ENCODE data around the gene SPRR2A. TPM values are rescaled to one million over a fixed set of nuclear protein-coding genes. Genes with fewer than 3 reads are reported as not detected.

The SPRR2A gene
- total RNA-seq: 10 to 100 TPM in 2 of 4 donors, under 1 TPM in 1, not detected in 1; 0.67 to 59.3 (median 22.1) TPM

DNA sequence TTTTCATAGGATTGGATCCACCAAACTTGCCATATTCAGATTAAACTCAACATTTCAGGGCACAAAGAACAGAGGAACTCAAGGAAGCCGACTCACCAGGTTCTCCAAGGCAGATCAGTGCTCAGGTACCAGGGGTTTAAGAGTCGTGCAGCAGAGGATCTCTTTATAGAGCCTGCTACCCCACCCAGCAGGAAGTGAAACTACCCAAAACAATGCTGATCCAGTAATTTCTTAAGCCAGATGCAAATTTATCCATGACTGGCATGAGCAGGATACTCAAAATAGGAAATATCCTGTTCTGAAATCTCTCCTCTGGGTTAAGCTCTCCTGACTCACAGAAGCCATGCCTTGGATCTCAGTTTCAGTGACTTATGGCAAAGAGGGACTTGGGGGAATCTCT lies at the start of gene SPRR2A:
SPRR2A (minus strand) TSS at position 138 of the 400 bp plus-strand sequence. CDS start 777 bp downstream, outside the sequence.
- Histone ChIP-seq H3K27ac (no peak within 1 kb of the TSS), H3K4me1 (no peaks in the 10 kb centered on the region), H3K9me3 (no peaks in the 10 kb centered on the region), H3K27me3 (no peaks in the 10 kb centered on the region), H3K36me3 (no peaks in the 10 kb centered on the region), H3K4me3 (no peak within 1 kb of the TSS)
- TF ChIP-seq EP300 (IDR thresholded peaks at IDR 0.05) (no peak), POLR2A (IDR thresholded peaks at IDR 0.05) (no peak), POLR2AphosphoS5 (IDR thresholded peaks at IDR 0.05) (no peak)
- TF ChIP-seq, protein P1, sequence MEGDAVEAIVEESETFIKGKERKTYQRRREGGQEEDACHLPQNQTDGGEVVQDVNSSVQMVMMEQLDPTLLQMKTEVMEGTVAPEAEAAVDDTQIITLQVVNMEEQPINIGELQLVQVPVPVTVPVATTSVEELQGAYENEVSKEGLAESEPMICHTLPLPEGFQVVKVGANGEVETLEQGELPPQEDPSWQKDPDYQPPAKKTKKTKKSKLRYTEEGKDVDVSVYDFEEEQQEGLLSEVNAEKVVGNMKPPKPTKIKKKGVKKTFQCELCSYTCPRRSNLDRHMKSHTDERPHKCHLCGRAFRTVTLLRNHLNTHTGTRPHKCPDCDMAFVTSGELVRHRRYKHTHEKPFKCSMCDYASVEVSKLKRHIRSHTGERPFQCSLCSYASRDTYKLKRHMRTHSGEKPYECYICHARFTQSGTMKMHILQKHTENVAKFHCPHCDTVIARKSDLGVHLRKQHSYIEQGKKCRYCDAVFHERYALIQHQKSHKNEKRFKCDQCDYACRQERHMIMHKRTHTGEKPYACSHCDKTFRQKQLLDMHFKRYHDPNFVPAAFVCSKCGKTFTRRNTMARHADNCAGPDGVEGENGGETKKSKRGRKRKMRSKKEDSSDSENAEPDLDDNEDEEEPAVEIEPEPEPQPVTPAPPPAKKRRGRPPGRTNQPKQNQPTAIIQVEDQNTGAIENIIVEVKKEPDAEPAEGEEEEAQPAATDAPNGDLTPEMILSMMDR (IDR thresholded peaks at IDR 0.05): no peak
- WGBS, 2 donors (ENCODE audit: low coverage in 1 of 2): 72% methylated on average over 2 of the region's 2 CpGs; no CpG with 5 or more reads in 1 of the 2 donors
- ATAC-seq: no peak

DNA sequence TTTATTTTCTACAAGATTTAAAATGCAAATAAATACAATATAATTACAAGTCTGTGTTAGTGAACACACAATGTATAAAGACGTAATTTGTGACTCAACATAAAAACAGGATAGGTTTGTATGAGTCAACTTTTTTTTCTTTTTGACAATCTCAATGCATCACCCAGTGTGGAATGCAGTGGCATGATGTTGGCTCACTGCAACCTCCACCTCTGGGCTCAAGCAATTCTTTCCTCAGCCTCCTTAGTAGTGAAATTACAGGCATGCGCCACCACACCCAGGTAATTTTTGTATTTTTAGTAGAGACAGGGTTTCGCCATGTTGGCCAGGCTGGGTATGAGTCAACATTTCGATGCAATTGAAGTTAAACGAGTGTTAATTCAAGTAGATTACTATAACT lies 42.9 kb upstream of the SPRR2A start:
- WGBS, 2 donors (ENCODE audit: low coverage in 1 of 2): 94 to 96% methylated on average over 3 to 5 of the region's 5 CpGs
- no peak for TF ChIP-seq POLR2A (IDR thresholded peaks at IDR 0.05)
- no peak for TF ChIP-seq EP300 (IDR thresholded peaks at IDR 0.05)
- TF ChIP-seq POLR2AphosphoS5 (IDR thresholded peaks at IDR 0.05): no peak
- TF ChIP-seq, protein P1 (IDR thresholded peaks at IDR 0.05): no peak

DNA sequence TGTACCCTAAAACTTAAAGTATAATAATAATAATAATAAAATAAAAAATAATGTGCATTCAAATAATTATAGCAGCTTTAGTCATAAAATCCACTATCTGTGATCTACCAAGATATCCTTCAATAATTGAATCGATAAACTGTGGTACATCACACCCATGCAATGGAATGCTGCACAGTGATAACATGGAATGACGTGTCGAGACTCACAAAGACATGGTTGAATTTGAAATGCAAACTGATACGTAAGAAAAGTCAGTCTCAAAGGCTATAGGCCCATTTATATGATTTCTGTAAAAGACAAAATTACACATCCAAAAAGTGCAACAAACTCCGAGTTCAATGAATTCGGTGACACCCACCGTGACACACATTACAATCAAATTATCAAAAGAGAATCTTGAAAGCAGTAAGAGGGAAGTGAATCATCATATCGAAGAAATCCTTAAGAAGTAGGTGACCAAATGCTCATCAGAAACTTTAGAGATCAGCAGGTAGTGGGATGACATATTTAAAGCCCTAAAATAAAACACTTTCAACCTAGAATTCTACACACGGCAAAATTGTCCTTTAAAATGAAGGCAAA lies 42.2 kb upstream of the SPRR2A start:
- TF ChIP-seq, protein P1 (IDR thresholded peaks at IDR 0.05): no peak
- TF ChIP-seq POLR2AphosphoS5 (IDR thresholded peaks at IDR 0.05): no peak
- TF ChIP-seq EP300 (IDR thresholded peaks at IDR 0.05): no peak
- no peak for TF ChIP-seq POLR2A (IDR thresholded peaks at IDR 0.05)
- no peak overlapping the region for H3K4me3 ChIP-seq
- H3K27me3 ChIP-seq: no peaks in the 10 kb centered on the region
- no peaks in the 10 kb centered on the region for H3K36me3 ChIP-seq
- 82 to 89% methylated on average over 9 of the region's 9 CpGs for WGBS, 2 donors (ENCODE audit: low coverage in 1 of 2)
- no peak overlapping the region for H3K27ac ChIP-seq
- no peaks in the 10 kb centered on the region for H3K9me3 ChIP-seq
- ATAC-seq: no peak
- H3K4me1 ChIP-seq: no peaks in the 10 kb centered on the region

More for the DNA sequence above, 42.9 kb upstream of the SPRR2A start:
- no peak for ATAC-seq
- H3K4me1 ChIP-seq: no peaks in the 10 kb centered on the region
- H3K27me3 ChIP-seq: no peaks in the 10 kb centered on the region
- H3K36me3 ChIP-seq: no peaks in the 10 kb centered on the region
- H3K27ac ChIP-seq: no peak overlapping the region
- peaks cover 0 to 2% (median 0%) of the 10 kb centered on the region in 3 donors for H3K9me3 ChIP-seq
- no peak overlapping the region for H3K4me3 ChIP-seq

DNA sequence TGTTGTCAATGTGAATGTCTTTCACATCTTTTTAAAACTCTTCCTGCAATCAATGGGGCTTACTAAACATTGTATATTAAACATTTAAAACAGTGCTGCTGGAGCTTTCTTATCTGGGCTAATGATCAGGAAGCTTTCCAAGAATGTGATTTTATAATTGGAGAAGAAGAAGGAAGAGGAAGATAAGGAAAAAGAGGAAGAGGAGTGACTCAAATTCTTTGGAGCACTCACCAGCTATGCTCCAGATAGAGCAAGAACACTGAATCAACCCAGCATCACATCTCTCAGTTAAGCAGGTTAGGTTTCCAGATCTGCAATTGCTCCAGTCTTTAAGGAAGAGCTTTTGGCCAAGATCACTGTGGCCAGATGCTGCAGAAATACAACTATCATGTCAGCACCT lies 38.5 kb upstream of the SPRR2A start:
- no peak overlapping the region for H3K27ac ChIP-seq
- H3K4me3 ChIP-seq: no peak overlapping the region
- no peaks in the 10 kb centered on the region for H3K36me3 ChIP-seq
- H3K4me1 ChIP-seq: no peaks in the 10 kb centered on the region
- TF ChIP-seq, protein P1 (IDR thresholded peaks at IDR 0.05): no peak
- TF ChIP-seq EP300 (IDR thresholded peaks at IDR 0.05) (no peak), POLR2AphosphoS5 (IDR thresholded peaks at IDR 0.05) (no peak), POLR2A (IDR thresholded peaks at IDR 0.05) (no peak)
- H3K27me3 ChIP-seq: no peaks in the 10 kb centered on the region
- no peak for ATAC-seq
- no peaks in the 10 kb centered on the region for H3K9me3 ChIP-seq

DNA sequence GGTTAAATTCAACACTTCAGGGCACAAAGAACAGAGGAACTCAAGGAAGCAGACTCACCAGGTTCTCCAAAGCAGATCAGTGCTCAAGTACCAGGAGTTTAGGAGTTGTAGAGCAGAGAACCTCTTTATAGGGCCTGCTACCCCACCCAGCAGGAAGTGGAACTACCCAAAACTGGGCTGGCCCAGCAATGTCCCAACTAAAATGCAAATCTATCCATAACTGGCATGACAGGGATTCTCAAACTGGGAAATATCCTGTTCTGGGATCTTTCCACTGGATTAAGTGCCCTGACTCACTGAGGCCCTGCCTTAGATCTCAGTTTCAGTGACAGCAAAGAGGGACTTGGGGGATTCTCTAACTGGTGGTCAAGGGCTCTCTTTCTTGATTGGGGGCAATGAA lies 37.1 kb upstream of the SPRR2A start, which contains the start of gene SPRR2E:
SPRR2E (minus strand) TSS at position 101 of the 400 bp plus-strand sequence. CDS start 775 bp downstream, outside the sequence.
- no peaks in the 10 kb centered on the region for H3K4me1 ChIP-seq
- no peaks in the 10 kb centered on the region for H3K9me3 ChIP-seq
- ATAC-seq: no peak
- H3K4me3 ChIP-seq: no peak within 1 kb of the TSS
- H3K27me3 ChIP-seq: no peaks in the 10 kb centered on the region
- no peak for TF ChIP-seq POLR2A (IDR thresholded peaks at IDR 0.05)
- TF ChIP-seq EP300 (IDR thresholded peaks at IDR 0.05): no peak
- no peak for TF ChIP-seq POLR2AphosphoS5 (IDR thresholded peaks at IDR 0.05)
- TF ChIP-seq, protein P1 (IDR thresholded peaks at IDR 0.05): no peak
- H3K36me3 ChIP-seq: no peaks in the 10 kb centered on the region
- no peak within 1 kb of the TSS for H3K27ac ChIP-seq
